Spleen (tissue), 11 donors: ENCODE results near the gene TCEA2. TPM values are rescaled to one million over a fixed set of nuclear protein-coding genes. Genes with fewer than 3 reads are reported as not detected.
"Not testable (repeated sequence)": the region's sequence is repeated elsewhere in the genome, so short reads cannot be mapped to it uniquely, and the experiment has no call there.

ENCODE experiments used
- DNase-seq: peaks from one replicate; pipeline ENCODE4 v3.0.0-alpha.2; 2020
- H3K27ac ChIP-seq, 8 donors: fragments of 200-600 bp; sonication (generic) in 7 of 8; 1 replicate in 4 of 8; 2 replicates in 4 of 8; pipeline versions ENCODE4 v1.5.0 to v1.8.0; 2016 to 2021; ENCODE audit warnings: inconsistent platforms in 4 of 8, mild to moderate bottlenecking in 4 of 8, moderate library complexity in 1 of 8
- H3K27me3 ChIP-seq, 7 donors: fragments of 200-600 bp; sonication (generic) in 6 of 7; replicated peaks in 1 of 7; 1 replicate in 4 of 7; 2 replicates in 3 of 7; pipeline versions ENCODE4 v1.5.0 to v1.8.0; 2016 to 2021; ENCODE audit warnings: inconsistent platforms in 3 of 7, mild to moderate bottlenecking in 1 of 7
- H3K36me3 ChIP-seq, 6 donors: fragments of 200-600 bp; sonication (generic) in 5 of 6; 1 replicate in 4 of 6; 2 replicates in 2 of 6; pipeline versions ENCODE4 v1.5.0 to v1.8.0; 2016 to 2021; ENCODE audit warnings: inconsistent platforms in 2 of 6
- H3K4me1 ChIP-seq, 6 donors: fragments of 200-600 bp; sonication (generic) in 5 of 6; 1 replicate in 3 of 6; 2 replicates in 3 of 6; pipeline versions ENCODE4 v1.5.0 to v1.8.0; 2016 to 2021; ENCODE audit warnings: inconsistent platforms in 3 of 6
- H3K4me3 ChIP-seq, 8 donors: fragments of 200-600 bp; sonication (generic) in 7 of 8; 1 replicate in 4 of 8; 2 replicates in 4 of 8; pipeline versions ENCODE4 v1.5.0 to v1.8.0; 2016 to 2021; ENCODE audit warnings: inconsistent platforms in 4 of 8, mild to moderate bottlenecking in 4 of 8, moderate library complexity in 2 of 8
- H3K9me3 ChIP-seq, 8 donors: fragments of 200-600 bp; sonication (generic) in 7 of 8; 1 replicate in 4 of 8; 2 replicates in 4 of 8; pipeline versions ENCODE4 v1.5.0 to v1.8.0; 2016 to 2021; ENCODE audit warnings: inconsistent platforms in 4 of 8
- POLR2A ChIP-seq, 3 donors: fragments of 450-650 bp; IDR thresholded peaks; one replicate each; pipeline ENCODE4 v1.5.1; 2017; ENCODE audit warnings: antibody characterized with exemption in 3 of 3, mild to moderate bottlenecking in 1 of 3
- POLR2AphosphoS5 ChIP-seq, 3 donors: sonication (generic); formaldehyde crosslinking; IDR thresholded peaks; one replicate each; pipeline ENCODE4 v1.5.1; 2017; ENCODE audit warnings: antibody characterized with exemption in 3 of 3
- WGBS, 5 donors: extraction: QIAGEN DNeasy Blood & Tissue Kit in 3 of 5; methylation state at CpG; one replicate each; pipeline versions ENCODE4 v1.1.5 to v1.1.7; 2013 to 2018; 5-methylcytosine and 5-hydroxymethylcytosine counted together
- intact Hi-C: fragments of 100-400 bp; cut with DNase I; formaldehyde crosslinking; loops from one replicate; pipeline ENCODE4 v1.15.0; 2023; ENCODE audit warnings: low total_unique reads
- polyA plus RNA-seq, 3 donors: library from polyadenylated mRNA; stranded (reverse); fragments of 200-250 nt; gene quantifications; one replicate each; pipeline ENCODE4 v1.2.1, GENCODE V29; 2013
- total RNA-seq, 7 donors: library from RNA; depleted of rRNA in 3 of 7; stranded (reverse); fragments of >200 nt in 3 of 7; fragmentation: NEBNext Ultra II Directional in 4 of 7; extraction: Animal tissue kit (Norgen Biotek cat#: 25700) in 4 of 7; gene quantifications; one replicate each; pipeline versions ENCODE4 v1.1.0 to v1.2.1, GENCODE V29; 2016 to 2021
- TF ChIP-seq, protein P1 (sequence below), 11 experiments: fragments of 200-600 bp in 7 of 11; fragments of 450-650 bp in 4 of 11; sonication (generic) in 4 of 11; IDR thresholded peaks in 8 of 11; conservative IDR thresholded peaks in 3 of 11; 1 replicate in 7 of 11; 2 replicates in 4 of 11; pipeline versions ENCODE4 v1.4.0 to v1.8.0; 2016 to 2021; ENCODE audit warnings: antibody characterized with exemption in 11 of 11, inconsistent platforms in 4 of 11, mild to moderate bottlenecking in 1 of 11
- donor health status: healthy with polysubstance abuse.
- donor health status: DM: no; HTN: no; CAD: no; lungs with moderate emphysema.
- donor health status: DM: no; HTN: no; CAD: no.
- donor health status: Bipolar disorder and iron deficiency.
- donor health status: healthy.
- donor health status: DM: no; HTN: no; CAD: no.
- donor health status: DM: yes; HTN: yes; CAD: no.

Gene TCEA2
- total and polyA plus RNA-seq, 10 donors: 18.6 to 60.8 (median 43.2) TPM

DNA sequence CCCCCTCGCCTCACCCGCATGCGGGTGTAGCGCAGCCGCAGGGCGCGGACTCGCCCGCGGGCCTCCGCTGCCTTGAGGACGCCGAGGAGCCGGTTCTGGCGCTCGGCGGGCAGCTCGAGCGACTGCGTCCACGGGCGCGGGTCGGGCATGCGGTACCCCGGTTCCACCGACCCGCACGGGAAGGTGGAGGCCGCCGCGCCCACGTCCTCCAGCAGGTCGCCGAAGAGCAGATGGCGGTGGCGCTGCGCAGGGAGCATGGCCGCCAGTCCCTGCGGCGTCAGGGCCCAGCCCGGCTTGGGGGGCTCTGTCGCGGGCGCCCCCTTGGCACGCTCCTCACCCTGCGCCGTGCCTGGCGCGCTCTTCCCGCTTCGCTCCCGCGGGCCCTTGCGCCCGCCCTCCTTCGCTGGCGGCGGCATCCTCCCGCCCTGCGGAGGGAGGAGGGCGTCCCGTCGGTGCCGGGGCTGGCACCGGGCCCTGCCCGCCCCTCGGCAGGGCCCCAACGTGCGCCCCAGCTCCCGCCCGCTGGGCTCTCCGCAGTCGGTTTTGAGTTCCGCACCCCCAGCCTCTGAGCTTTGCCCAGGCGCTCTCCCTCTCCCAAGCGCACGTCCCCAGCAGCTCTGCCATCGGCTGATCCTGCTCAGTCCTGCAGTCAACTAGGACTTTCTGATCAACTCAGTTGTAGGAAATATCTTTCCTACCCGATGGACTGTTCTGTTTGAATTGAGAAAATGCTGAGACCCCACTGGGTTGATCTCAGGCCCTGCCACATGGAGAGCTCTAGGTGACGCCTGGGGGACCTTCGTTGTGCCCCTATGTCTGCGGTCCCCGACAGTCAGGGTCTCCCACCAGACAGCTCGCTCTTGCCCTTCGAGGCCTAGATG lies 21.0 kb downstream of the TCEA2 start, which contains the start of gene LKAAEAR1:
Gene LKAAEAR1 (minus strand): TSS at position 595 of the 881 bp plus-strand sequence. CDS start 179 bp downstream, at position 416.
- no peaks in the 10 kb centered on the region for H3K36me3 ChIP-seq
- WGBS, 5 donors: 1 to 2% (median 2%) methylated on average over 28 to 86 of the region's 86 CpGs
- TF ChIP-seq, protein P1, sequence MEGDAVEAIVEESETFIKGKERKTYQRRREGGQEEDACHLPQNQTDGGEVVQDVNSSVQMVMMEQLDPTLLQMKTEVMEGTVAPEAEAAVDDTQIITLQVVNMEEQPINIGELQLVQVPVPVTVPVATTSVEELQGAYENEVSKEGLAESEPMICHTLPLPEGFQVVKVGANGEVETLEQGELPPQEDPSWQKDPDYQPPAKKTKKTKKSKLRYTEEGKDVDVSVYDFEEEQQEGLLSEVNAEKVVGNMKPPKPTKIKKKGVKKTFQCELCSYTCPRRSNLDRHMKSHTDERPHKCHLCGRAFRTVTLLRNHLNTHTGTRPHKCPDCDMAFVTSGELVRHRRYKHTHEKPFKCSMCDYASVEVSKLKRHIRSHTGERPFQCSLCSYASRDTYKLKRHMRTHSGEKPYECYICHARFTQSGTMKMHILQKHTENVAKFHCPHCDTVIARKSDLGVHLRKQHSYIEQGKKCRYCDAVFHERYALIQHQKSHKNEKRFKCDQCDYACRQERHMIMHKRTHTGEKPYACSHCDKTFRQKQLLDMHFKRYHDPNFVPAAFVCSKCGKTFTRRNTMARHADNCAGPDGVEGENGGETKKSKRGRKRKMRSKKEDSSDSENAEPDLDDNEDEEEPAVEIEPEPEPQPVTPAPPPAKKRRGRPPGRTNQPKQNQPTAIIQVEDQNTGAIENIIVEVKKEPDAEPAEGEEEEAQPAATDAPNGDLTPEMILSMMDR (IDR thresholded peaks at IDR 0.05 in 8 of 11, conservative IDR thresholded peaks at IDR 0.05 in 3 of 11): peak in 1 of 11 experiments; percentile 3
- TF ChIP-seq POLR2AphosphoS5 (IDR thresholded peaks at IDR 0.05) (peak in 1 of 3 donors; percentile 4), POLR2A (IDR thresholded peaks at IDR 0.05) (no peak)
- peaks cover 11 to 53% (median 49%) of the 10 kb centered on the region in 6 donors for H3K4me1 ChIP-seq
- H3K27me3 ChIP-seq: peaks cover 0 to 33% (median 17%) of the 10 kb centered on the region in 7 donors
- intact Hi-C loops: loop anchor here (5.0 kb wide), 1 partner anchor 38 kb away; no protein-coding TSS in a partner anchor
- peak within 1 kb of the TSS; percentile 22 to 88 (median 60) for H3K4me3 ChIP-seq
- H3K9me3 ChIP-seq: peaks cover 0 to 9% (median 5%) of the 10 kb centered on the region in 8 donors
- DNase-seq: no peak
- peak within 1 kb of the TSS in 3 of 8 donors; percentile 47 to 93 (median 62) for H3K27ac ChIP-seq

DNA sequence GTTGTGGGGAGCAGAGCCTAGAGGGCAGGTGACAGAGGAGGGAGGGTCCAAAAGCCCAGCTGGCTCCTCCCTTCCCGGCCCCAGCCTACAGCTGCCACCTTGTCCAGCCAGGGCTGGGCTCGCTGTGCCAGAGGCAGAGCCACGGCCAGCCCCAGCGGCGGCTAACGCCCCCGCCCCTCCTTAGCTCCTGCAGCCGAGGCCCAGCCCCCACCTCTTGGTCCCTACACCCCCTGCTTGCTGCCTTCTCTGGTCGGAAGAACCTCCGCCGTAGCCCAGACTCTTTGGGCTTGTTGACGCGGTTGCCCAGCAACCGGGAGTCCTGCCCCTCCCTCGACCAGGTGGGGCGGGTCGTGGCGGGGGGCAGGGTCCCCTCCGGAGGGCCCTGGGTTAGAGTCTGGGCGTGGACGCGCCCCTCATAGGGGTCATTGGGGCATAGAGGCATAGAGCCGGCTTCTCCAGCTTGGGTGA lies 21.7 kb downstream of the TCEA2 start:
- Histone ChIP-seq H3K27ac (no peak overlapping the region), H3K27me3 (peaks cover 0 to 33% (median 17%) of the 10 kb centered on the region in 7 donors), H3K9me3 (peaks cover 0 to 9% (median 5%) of the 10 kb centered on the region in 8 donors), H3K4me3 (peak overlapping the region in 1 of 8 donors; percentile 88), H3K4me1 (peaks cover 11 to 51% (median 48%) of the 10 kb centered on the region in 6 donors), H3K36me3 (no peaks in the 10 kb centered on the region)
- no peak for DNase-seq
- intact Hi-C loops: loop anchor here (5.0 kb wide), 1 partner anchor 38 kb away; no protein-coding TSS in a partner anchor
- WGBS, 5 donors: 13 to 33% (median 15%) methylated on average over 3 to 23 of the region's 23 CpGs
- TF ChIP-seq POLR2AphosphoS5 (IDR thresholded peaks at IDR 0.05): no peak
- TF ChIP-seq, protein P1 (IDR thresholded peaks at IDR 0.05 in 8 of 11, conservative IDR thresholded peaks at IDR 0.05 in 3 of 11): no peak

- no peak for DNase-seq
- H3K36me3 ChIP-seq: no peaks in the 10 kb centered on the region
- peaks cover 11 to 33% (median 31%) of the 10 kb centered on the region in 6 donors for H3K4me1 ChIP-seq
- no peak overlapping the region for H3K27ac ChIP-seq
- peaks cover 0 to 9% (median 5%) of the 10 kb centered on the region in 8 donors for H3K9me3 ChIP-seq
- TF ChIP-seq POLR2A (IDR thresholded peaks at IDR 0.05) (no peak), POLR2AphosphoS5 (IDR thresholded peaks at IDR 0.05) (no peak)
- TF ChIP-seq, protein P1 (IDR thresholded peaks at IDR 0.05 in 8 of 11, conservative IDR thresholded peaks at IDR 0.05 in 3 of 11): no peak
- 93 to 95% (median 94%) methylated on average over 7 to 11 of the region's 11 CpGs for WGBS, 5 donors
- intact Hi-C loops: no loop called here
- H3K4me3 ChIP-seq: no peak overlapping the region
- peaks cover 0 to 33% (median 17%) of the 10 kb centered on the region in 7 donors for H3K27me3 ChIP-seq
Measured at GRCh38 chr20:64086801-64087200, 23.8 kb downstream of the TCEA2 start.

DNA sequence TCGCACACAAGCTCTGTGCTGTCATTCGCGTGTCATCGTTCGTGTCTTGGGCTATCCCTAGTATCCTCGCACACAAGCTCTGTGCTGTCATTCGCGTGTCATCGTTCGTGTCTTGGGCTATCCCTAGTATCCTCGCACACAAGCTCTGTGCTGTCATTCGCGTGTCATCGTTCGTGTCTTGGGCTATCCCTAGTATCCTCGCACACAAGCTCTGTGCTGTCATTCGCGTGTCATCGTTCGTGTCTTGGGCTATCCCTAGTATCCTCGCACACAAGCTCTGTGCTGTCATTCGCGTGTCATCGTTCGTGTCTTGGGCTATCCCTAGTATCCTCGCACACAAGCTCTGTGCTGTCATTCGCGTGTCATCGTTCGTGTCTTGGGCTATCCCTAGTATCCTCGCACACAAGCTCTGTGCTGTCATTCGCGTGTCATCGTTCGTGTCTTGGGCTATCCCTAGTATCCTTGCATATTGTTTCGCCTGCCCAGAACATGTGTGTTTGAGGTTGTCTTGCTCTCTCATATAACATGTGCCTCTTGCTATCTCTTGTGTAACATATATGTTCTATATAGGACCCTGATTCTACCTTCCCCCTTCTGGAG lies 24.3 kb downstream of the TCEA2 start:
- peaks cover 11 to 30% (median 26%) of the 10 kb centered on the region in 6 donors for H3K4me1 ChIP-seq
- H3K4me3 ChIP-seq, H3K27ac ChIP-seq, intact Hi-C loops, H3K9me3 ChIP-seq, H3K36me3 ChIP-seq, DNase-seq: not testable (repeated sequence)
- H3K27me3 ChIP-seq: peaks cover 0 to 33% (median 17%) of the 10 kb centered on the region in 7 donors
- WGBS, 5 donors: 94 to 99% (median 98%) methylated on average over 5 to 9 of the region's 36 CpGs

- H3K36me3 ChIP-seq, DNase-seq, intact Hi-C loops, H3K4me3 ChIP-seq, H3K9me3 ChIP-seq, H3K27ac ChIP-seq: not testable (repeated sequence)
- Histone ChIP-seq H3K27me3 (peaks cover 0 to 25% (median 17%) of the 10 kb centered on the region in 7 donors), H3K4me1 (peaks cover 5 to 18% (median 13%) of the 10 kb centered on the region in 6 donors)
Measured at GRCh38 chr20:64088586-64088985, 25.6 kb downstream of the TCEA2 start.
